ENCODE measurements around the gene NAE1. TPM values are rescaled to one million over a fixed set of nuclear protein-coding genes. Genes with fewer than 3 reads are reported as not detected.
"Not testable (repeated sequence)": the region's sequence is repeated elsewhere in the genome, so short reads cannot be mapped to it uniquely, and the experiment has no call there.

Gene NAE1
- total RNA-seq (2014; rRNA removed; shearing (Covaris generic)), result 103 and 137 TPM in 2 replicates

DNA sequence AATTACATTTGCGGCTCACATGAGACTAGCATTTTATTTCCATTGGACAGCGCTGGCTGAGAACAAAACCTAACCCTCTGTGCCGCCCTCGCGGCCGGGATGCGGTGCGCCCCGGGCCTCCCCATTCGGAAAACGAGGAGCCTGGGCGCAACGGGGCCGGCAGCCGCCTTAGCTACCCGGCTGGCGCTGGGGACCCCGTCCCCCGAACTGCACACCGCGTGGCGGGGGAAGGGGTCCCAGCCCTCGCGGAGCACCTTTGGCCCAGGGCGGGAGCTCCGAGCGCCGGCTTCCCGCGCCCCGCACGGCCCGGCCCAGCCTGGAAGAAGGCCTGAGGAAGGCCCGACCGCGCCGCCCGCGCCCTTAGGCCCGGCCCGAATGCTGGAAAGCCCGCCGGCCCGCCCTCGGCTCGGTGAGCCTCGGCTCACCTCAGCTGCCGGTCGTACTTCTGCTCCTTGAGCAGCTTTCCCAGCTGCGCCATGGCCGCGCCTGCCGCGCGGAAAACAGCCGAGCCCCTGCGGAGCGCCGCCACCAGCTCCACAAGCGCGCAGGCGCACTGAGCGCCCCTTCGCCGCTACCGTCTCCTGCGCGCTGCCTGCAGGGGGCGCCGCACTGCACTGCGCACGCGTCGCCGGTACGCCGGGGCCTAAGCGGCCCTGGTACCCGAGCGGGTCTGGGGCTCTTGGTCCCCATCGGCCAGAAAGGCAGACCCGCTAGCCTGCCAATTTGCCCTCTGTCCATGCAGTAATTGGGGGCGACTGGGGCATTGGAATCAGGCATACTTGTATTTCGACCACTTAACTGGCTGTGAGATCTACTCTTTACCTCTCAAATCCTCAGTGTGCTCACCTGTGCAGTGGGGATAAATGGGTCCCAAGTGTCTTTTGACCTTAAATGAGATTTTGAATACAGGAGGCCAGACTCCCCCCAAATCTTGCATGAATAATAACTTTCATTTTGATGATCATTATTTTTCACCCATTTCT lies at the start of gene NAE1:
TSS of gene NAE1 (minus strand) at position 555 of the 983 bp plus-strand sequence. CDS start at position 478, 77 bp downstream.
- peak; percentile 50 for DNase-seq (ENCODE audit: low spot score)

- no peak for DNase-seq (ENCODE audit: low spot score)
These were observed 47.3 kb upstream of the NAE1 start for GRCh38 chr16:66878067-66878466.

DNA sequence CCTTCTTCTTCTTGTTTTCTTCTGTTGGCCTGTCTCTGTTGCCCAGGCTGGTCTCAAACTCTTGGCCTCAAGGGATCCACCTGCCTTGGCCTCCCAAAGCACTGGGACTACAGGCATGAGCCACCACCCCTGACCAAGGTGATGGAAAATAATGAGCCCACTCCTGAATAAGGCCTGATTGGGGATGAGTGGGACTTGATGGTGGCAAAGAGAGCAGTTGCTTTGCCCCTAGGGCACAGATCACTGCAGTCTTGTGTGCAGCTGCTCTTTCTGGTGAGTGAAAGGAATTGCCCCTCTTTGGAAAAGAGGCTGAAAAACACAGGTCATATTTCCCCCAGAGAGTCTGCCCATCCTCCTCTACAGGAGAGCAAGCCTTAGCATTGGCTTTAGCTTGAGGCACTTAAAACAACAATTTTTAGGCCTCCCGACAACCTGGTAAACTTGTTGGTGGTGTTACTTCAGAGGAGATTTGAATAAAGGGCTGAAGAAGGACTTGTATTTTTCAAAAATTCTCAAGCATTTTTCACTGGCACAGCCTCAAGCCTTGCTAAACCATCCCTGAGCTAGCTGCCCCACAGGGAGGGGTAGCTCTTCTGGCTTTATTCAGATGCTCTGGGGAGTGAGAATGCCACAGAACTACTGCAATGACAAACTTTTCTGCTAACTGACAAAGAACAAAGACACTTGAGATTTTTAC lies 43.5 kb upstream of the NAE1 start:
- no peak for DNase-seq (ENCODE audit: low spot score)

- no peak for DNase-seq (ENCODE audit: low spot score)
These were observed 42.9 kb upstream of the NAE1 start for GRCh38 chr16:66873685-66874055.

- peak; percentile 95 for DNase-seq (ENCODE audit: low spot score)
These were observed 42.3 kb upstream of the NAE1 start for GRCh38 chr16:66872943-66873684.

GRCh38 chr16:66872559-66872942 lies 41.8 kb upstream of the NAE1 start:
- no peak for DNase-seq (ENCODE audit: low spot score)

DNA sequence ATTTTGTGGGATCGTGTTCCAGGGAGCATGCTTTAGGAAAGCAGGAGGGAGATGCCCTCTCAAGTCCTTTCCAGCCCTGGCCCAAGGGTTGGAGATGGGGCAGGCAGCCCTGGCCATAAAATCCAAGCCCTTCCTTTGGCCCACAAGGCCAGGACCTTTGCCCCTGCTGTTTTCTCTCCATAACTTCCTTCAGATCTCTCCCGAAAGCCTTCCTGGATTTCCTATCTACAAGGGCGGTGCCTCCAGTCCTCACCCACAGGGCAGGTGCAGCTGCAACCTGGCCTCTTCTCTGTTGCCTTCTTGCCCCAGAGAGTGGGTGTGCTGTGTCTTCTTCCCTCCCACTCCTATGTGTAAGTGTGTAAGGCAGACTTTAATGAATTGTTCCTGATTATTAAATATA lies 41.1 kb upstream of the NAE1 start:
- no peak for DNase-seq (ENCODE audit: low spot score)

DNA sequence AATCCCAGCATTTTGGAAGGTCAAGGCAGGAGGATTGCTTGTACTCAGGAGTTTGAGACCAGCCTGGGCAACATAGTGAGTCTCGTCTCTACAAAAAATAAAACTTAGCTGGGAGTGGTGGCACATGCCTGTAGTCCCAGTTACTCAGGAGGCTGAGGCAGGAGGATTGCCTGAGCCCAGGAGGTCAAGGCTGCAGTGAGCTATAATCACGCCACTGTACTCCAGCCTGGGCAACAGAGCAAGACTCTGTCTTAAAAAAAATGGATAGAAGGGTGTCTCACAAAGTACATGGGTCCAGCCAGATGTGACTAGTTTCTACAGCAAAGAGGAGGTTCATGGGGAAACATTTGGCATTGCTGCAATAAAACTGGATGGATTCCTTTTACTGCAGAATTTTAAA lies 40.6 kb upstream of the NAE1 start:
- not testable (repeated sequence) for DNase-seq (ENCODE audit: low spot score)

DNA sequence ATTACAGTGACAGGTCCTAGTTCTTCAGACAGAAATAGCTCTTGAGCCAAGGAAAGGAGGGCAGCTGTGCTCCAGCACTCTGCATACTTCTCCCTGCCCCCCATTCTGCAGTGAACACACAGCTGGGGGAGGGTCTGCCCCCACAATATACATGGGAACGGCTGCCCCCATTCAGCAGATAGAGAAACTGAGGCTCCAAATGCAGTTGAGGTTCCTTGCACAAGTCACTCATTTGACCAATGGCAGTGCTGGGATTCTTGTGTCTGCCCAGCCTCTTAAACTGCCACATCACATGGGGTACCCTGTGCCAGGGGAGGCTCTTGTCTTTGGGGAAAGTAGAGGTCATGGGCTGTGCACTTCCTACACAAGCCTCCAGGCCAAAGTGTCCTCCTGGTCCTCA lies 38.6 kb upstream of the NAE1 start:
- DNase-seq (ENCODE audit: low spot score), result no peak

DNA sequence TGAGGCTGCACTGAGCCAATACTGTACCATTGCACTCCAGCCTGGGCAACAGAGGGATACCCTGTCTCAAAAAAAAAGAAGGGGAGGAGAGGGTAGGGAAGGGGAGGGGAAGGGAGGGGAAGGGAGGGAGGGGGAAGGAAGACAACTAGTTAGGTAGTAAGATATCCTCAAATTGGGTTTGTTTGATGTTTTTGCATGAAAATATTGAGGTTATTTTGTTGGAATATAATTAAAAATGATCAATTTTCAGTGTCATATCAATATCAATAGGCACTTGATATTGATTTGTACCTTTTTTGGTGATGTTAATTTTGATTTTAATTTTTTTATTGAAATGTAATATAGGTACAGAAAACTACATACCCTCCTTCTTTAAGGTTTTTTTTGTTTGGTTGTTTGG lies 32.9 kb upstream of the NAE1 start:
- DNase-seq (ENCODE audit: low spot score), result no peak

DNA sequence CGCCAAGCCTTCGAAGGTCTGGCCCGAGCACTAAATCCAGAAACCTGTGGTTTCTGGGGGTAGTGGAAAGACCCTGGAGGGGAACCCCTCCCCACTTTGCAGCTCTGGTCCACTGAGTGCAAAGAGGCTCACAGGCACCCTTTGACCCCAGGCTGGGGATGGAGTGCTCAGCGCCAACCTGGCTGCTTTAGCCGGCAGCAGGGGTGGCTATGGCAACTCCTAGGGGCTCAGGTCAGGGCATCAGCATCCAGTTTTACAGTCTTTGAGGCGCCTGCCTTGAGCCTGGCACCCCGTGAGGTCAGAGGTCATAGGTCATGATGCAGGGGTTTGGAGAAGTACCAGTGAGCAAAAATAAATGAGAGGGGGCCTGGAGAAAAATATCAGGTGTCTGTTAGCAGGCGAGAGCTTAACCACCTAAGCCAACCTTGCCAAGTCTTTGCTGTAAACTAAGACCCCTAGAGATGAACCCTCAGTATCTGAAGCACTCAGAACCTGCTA lies 31.3 kb upstream of the NAE1 start:
- DNase-seq (ENCODE audit: low spot score), result no peak

DNA sequence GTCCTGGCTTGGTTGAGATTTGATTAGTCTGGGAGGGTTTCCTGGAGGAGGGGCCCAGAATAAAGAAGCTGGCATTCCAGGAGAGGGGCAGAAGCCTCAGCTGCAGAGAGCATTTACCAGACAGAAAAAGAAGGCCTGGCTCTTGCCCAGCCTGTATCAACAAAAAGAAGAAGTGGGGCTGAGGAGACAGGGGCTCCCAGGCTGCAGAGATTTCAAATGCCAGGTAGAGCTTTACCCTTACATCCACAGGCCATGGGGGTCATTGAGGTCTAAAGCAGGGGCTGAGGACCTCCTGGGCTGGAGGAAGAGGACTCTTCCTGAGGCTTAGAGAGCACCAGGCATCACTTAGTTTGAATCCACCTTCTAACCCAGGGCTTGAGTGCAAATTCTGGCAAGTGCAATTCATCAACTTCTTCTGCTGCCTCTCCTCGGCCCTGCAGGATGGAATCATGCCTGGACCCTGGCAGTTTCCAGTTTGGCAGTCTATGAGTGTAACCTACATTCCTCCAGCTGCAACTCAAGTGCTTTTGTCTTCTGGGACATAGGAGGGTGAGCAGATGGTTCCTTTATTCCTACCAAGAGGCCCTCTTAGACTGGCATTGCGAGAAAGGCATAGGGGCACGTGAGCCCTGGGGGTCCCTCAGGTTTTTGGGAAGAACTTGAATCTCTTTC lies 28.8 kb upstream of the NAE1 start:
- no peak for DNase-seq (ENCODE audit: low spot score)

DNA sequence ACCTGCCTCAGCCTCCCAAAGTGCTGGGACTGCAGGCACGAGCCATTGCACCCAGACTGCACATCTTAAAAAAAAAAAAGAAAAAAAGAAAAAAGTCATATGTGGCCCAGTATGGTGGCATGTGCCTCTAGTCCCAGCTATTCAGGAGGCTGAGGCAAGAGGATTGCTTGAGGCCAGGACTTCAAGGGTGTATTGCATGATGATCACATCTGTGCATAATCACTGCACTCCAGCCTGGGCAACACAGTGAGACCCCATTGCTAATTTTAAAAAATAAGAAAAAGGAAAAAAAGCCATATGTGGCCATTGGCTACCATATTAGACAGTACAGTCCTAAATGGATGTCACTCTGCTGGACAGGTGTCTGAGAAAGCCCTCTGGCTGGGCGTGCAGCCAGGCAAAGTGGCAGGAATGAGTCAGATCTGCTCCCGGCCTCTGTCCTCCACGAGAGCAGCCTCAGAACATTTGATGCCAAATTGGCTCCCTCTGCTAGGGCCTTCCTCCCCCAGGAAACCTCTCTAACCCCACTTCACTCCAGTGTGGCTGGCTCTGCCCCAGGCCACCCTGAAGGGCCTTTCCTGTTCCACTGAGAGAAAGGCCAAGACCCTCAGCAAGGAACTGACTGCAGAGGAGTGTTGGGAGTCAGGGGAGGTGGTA lies 28.1 kb upstream of the NAE1 start:
- peak; percentile 72 for DNase-seq (ENCODE audit: low spot score)

DNA sequence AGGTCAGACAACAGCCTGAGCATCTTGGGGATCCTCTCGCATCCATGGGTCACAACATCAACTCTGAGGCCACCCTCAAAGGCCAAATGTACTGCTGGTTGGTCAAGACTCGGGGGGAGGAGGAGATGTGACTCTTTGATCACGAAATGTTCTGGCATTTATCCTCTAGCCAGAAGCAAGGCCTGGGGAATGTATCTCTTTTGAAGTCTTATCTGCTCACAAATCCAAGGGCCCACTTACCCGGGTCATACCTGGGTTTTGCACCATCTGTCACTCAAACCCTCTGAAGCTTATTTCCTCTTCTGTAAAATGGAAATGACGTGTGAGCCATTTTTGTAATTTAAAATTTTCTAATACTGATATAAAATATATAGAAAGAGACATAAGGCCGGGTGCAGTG lies 26.7 kb upstream of the NAE1 start:
- DNase-seq (ENCODE audit: low spot score), result no peak

DNA sequence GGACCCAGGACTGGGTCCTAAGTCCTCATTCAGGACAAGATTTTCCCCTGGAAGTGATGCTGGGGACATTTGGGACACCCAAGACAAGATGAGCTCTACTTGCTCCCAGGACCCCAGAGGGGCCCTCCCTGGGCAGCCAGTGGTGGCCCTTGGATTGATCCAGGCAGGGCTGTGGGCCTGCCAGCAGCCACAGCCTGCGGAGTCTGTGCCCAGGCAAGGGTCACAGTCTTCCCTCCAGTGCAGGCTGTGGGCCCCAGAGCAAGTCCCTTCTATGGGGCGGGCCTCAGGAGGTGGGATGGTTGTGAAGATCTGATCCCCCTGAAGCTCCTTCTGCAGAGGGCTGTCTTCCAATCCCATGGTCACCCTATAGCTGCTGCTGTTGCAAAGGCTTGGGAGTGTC lies 26.0 kb upstream of the NAE1 start:
- DNase-seq (ENCODE audit: low spot score), result no peak

GRCh38 chr16:66856184-66856730 lies 25.5 kb upstream of the NAE1 start:
- DNase-seq (ENCODE audit: low spot score), result no peak

GRCh38 chr16:66853261-66854139 lies 22.7 kb upstream of the NAE1 start:
- no peak for DNase-seq (ENCODE audit: low spot score)

DNA sequence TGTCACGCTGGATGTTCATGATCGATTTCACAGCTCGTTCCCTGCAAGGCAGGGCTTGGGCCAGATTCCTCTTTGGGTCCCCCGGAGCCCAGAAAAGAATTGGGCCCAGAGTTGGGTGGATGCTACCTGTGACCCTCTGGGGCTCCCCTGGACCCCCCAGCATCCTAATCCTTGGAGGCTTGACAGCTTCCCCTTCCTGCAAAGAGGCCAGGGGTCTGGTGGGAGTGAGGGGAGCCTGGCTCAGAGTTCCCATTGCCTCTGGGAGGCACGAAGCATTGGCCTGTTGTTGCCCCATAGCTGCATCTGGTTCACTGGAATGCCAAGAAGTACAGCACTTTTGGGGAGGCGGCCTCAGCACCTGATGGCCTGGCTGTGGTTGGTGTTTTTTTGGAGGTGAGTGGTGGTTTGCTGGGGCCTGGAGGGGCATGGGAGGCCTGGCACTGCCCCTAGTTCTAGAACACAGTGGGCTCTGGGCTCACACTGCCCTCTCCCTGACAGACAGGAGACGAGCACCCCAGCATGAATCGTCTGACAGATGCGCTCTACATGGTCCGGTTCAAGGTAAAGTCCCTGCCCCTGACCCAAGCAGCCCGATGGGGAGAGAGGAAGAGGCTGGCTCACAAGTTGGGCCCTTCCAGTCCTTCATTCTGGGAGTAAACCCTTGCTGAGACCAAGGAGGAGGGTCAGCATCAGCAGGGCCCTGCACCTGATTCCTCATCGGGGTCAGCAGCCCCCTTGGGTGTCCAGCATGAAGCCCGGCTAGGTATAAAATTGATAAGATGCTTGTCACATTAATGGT lies 20.6 kb upstream of the NAE1 start:
- no peak for DNase-seq (ENCODE audit: low spot score)
